MCF 10A (cell line): ENCODE data around the gene LSM10. TPM values are rescaled to one million over a fixed set of nuclear protein-coding genes. Genes with fewer than 3 reads are reported as not detected.

Experiments used
- BruUV-seq: library from RNA; stranded (reverse); fragments of 400-500 nt; replicated peaks from 2 replicates; lab custom pipeline; 2021; lab: Mats Ljungman, UMichigan
- CTCF ChIA-PET: fragments of 300-600 bp; sonication (Branson Sonifier 250); formaldehyde crosslinking; extraction: SDS; loops from one replicate; lab custom pipeline; 2021; ENCODE audit warnings: antibody characterized with exemption, inconsistent platforms; lab: Yijun Ruan, JAX
- POLR2A ChIA-PET: fragments of 300-600, 350-650 bp; sonication (Branson Sonifier 250); formaldehyde crosslinking; extraction: SDS; loops from one replicate; lab custom pipeline; 2020; ENCODE audit warnings: antibody characterized with exemption, inconsistent platforms; lab: Yijun Ruan, JAX
- DNase-seq: peaks from one replicate; pipeline ENCODE4 v3.0.0-alpha.2; 2018; ENCODE audit not compliant: unreplicated experiment
- H3K27ac Mint-ChIP-seq: one replicate; pipeline ENCODE4 v1.8.0; 2022; ENCODE audit warnings: mild to moderate bottlenecking, low read depth, mixed read lengths; ENCODE audit not compliant: unreplicated experiment
- H3K27me3 Mint-ChIP-seq: one replicate; pipeline ENCODE4 v1.8.0; 2022; ENCODE audit warnings: mixed read lengths; ENCODE audit not compliant: insufficient read depth, unreplicated experiment
- H3K36me3 Mint-ChIP-seq: one replicate; pipeline ENCODE4 v1.8.0; 2022; ENCODE audit warnings: mild to moderate bottlenecking, moderate library complexity, mixed read lengths; ENCODE audit not compliant: insufficient read depth, unreplicated experiment
- H3K4me1 Mint-ChIP-seq: one replicate; pipeline ENCODE4 v1.8.0; 2022; ENCODE audit warnings: mixed read lengths; ENCODE audit not compliant: insufficient read depth, unreplicated experiment
- H3K4me3 Mint-ChIP-seq: one replicate; pipeline ENCODE4 v1.8.0; 2022; ENCODE audit warnings: mild to moderate bottlenecking, moderate library complexity, mixed read lengths; ENCODE audit not compliant: unreplicated experiment
- H3K9me3 Mint-ChIP-seq: one replicate; pipeline ENCODE4 v1.8.0; 2022; ENCODE audit warnings: mixed read lengths; ENCODE audit not compliant: unreplicated experiment
- intact Hi-C: fragments of 100-400 bp; cut with micrococcal nuclease; formaldehyde crosslinking; loops from 2 replicates; pipeline ENCODE4 v1.14.1; 2022
- total RNA-seq: library from RNA; stranded (reverse); gene quantifications from 2 replicates; pipeline ENCODE4 v1.2.3, GENCODE V29; 2022
- TF ChIP-seq, protein P1 (sequence below): fragments of 200-600 bp; IDR thresholded peaks from one replicate; pipeline ENCODE4 v1.8.0; 2022; ENCODE audit warnings: antibody characterized with exemption, mild to moderate bottlenecking; ENCODE audit not compliant: unreplicated experiment

The LSM10 gene
- total RNA-seq, 1 experiment from 2014 or later: 42.3 TPM

DNA sequence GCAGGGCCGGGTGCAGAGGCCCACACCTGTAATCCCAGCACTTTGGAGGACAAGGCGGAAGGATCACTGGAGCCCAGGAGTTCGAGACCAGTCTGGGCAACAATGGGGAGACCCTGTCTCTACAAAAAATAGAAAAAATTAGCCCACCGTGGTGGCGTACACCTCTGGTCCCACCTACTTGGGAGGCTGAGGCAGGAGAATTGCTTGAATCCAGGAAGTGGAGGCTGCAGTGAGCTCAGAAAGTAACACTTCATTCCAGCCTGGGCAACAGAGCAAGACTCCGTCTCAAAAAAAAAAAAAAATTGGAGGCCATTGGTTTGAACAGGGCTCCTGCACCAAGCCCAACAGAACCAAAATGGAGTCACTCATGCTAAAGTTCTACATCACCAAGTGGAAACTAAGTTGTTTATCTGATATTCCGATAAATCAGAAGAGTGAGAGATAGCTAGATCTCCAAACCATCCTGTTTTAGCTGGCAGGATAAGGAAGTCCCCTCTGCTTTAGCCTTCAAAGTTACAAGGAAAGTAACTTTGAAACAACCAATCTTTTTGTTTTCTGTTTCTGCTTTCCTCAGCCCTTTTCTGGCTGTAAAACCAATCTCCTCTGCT, 766 bp upstream of the LSM10 start:
- Mint-ChIP-seq H3K36me3 (peaks cover 13% of the 10 kb centered on the region), H3K4me1 (peaks cover 7% of the 10 kb centered on the region), H3K9me3 (no peaks in the 10 kb centered on the region), H3K4me3 (peak overlapping the region; percentile 90), H3K27ac (peak overlapping the region; percentile 87), H3K27me3 (no peaks in the 10 kb centered on the region)
- no TSS peak for BruUV-seq
- TF ChIP-seq, protein P1, sequence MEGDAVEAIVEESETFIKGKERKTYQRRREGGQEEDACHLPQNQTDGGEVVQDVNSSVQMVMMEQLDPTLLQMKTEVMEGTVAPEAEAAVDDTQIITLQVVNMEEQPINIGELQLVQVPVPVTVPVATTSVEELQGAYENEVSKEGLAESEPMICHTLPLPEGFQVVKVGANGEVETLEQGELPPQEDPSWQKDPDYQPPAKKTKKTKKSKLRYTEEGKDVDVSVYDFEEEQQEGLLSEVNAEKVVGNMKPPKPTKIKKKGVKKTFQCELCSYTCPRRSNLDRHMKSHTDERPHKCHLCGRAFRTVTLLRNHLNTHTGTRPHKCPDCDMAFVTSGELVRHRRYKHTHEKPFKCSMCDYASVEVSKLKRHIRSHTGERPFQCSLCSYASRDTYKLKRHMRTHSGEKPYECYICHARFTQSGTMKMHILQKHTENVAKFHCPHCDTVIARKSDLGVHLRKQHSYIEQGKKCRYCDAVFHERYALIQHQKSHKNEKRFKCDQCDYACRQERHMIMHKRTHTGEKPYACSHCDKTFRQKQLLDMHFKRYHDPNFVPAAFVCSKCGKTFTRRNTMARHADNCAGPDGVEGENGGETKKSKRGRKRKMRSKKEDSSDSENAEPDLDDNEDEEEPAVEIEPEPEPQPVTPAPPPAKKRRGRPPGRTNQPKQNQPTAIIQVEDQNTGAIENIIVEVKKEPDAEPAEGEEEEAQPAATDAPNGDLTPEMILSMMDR: no peak
- ChIA-PET POLR2A (interaction anchor here (0.7 to 6.3 kb wide), 13 partner anchors 10 to 1084 kb away, joined by 3 to 148 read pairs (median 4); partner anchors contain the start of genes OSCP1, SH3D21, STK40 and TRAPPC3), CTCF (interaction anchor here (0.7 to 2.4 kb wide), 7 partner anchors 10 to 92 kb away, joined by 3 to 17 read pairs (median 7); partner anchors contain the start of gene SH3D21)
- DNase-seq: no peak
- intact Hi-C loops: no loop called here

DNA sequence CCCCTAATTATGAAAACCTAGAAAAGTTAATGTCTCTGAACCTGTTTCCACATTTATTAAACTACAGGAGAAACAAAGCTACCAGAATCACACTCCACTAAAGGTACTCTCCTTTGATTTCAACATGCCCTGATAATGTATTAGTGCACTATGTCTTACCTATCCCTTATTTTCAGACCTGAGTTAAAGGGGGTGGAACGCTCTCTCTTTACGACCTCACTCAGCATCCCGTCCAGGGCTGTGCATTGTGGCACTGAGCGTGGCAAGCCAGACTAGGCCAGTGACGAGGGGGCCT, 678 bp downstream of the LSM10 start:
- BruUV-seq: no TSS peak
- Mint-ChIP-seq H3K9me3 (no peaks in the 10 kb centered on the region), H3K4me1 (peaks cover 7% of the 10 kb centered on the region), H3K27ac (peak overlapping the region; percentile 87), H3K4me3 (peak overlapping the region; percentile 90), H3K36me3 (peaks cover 28% of the 10 kb centered on the region), H3K27me3 (no peaks in the 10 kb centered on the region)
- TF ChIP-seq, protein P1: no peak
- intact Hi-C loops: loop anchor here (1.0 kb wide), 1 partner anchor 11 kb away; no protein-coding TSS in a partner anchor
- DNase-seq: no peak
- POLR2A ChIA-PET: interaction anchor here (0.8 to 6.3 kb wide), 17 partner anchors 11 to 247 kb away, joined by 3 to 148 read pairs (median 4); partner anchors contain the start of genes SH3D21, STK40, THRAP3 and TRAPPC3
- CTCF ChIA-PET: interaction anchor here (0.7 to 2.4 kb wide), 8 partner anchors 8 to 1395 kb away, joined by 3 to 17 read pairs (median 8); partner anchors contain the start of gene TRAPPC3

DNA sequence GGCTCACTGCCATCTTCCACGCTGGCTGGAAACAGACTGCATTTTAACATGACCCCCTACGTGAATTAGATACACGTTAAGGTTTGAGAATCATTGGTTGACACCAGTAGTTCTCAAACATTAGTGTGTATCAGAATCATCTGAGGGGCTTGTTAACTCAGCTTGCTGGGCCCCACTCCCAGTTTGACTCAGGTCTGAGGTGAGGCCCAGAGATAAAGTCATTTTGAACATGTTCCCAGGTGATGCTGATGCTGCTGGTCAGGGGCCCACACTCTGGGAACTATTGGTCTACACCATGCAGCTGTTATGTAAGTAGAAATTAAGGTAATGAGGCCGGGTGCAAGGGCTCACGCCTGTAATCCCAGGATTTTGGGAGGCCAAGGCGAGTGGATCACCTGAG, 1.3 kb downstream of the LSM10 start:
- peak overlapping the region; percentile 90 for H3K4me3 Mint-ChIP-seq
- no peaks in the 10 kb centered on the region for H3K9me3 Mint-ChIP-seq
- TF ChIP-seq, protein P1: no peak
- ChIA-PET CTCF (interaction anchor here (0.6 to 2.4 kb wide), 7 partner anchors 8 to 247 kb away, joined by 3 to 10 read pairs (median 7); partner anchors contain the start of genes SH3D21, THRAP3 and TRAPPC3), POLR2A (interaction anchor here (1.0 to 6.3 kb wide), 6 partner anchors 10 to 172 kb away, joined by 3 to 148 read pairs (median 4); partner anchors contain the start of genes STK40 and THRAP3)
- no peak for DNase-seq
- peaks cover 7% of the 10 kb centered on the region for H3K4me1 Mint-ChIP-seq
- H3K27ac Mint-ChIP-seq: peak overlapping the region; percentile 39
- intact Hi-C loops: no loop called here
- BruUV-seq: no TSS peak
- no peaks in the 10 kb centered on the region for H3K27me3 Mint-ChIP-seq
- peaks cover 34% of the 10 kb centered on the region for H3K36me3 Mint-ChIP-seq

DNA sequence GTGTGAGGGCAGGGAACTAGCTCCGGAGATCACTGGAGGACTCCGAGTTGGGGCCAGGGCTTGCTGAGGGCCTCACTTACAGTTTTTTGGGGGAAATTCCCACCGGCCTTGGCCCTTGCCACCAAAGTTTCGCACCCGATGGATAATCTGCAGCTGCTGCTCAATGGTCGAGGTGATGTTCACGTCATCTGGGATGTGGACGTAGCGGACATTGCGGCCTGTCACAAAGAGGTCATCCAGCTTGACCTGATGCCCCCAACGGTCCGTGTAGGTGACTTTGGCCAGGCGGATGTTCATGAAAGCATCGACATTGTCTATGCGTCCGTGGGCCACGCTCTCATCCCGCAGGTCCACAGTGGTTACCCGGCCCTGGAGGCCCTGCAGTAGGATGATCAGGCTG, 4.0 kb downstream of the LSM10 start:
- BruUV-seq: no TSS peak
- TF ChIP-seq, protein P1: no peak
- no peak overlapping the region for H3K4me3 Mint-ChIP-seq
- ChIA-PET POLR2A (interaction anchor here (0.6 kb wide), 1 partner anchor 424 kb away, joined by 3 read pairs; no protein-coding TSS in a partner anchor), CTCF (interaction anchor here (0.6 to 1.3 kb wide), 3 partner anchors 25 to 41 kb away, joined by 3 to 4 read pairs (median 3); no protein-coding TSS in a partner anchor)
- no peak for DNase-seq
- no peaks in the 10 kb centered on the region for H3K9me3 Mint-ChIP-seq
- intact Hi-C loops: no loop called here
- H3K27me3 Mint-ChIP-seq: no peaks in the 10 kb centered on the region
- H3K36me3 Mint-ChIP-seq: peaks cover 42% of the 10 kb centered on the region
- no peak overlapping the region for H3K27ac Mint-ChIP-seq
- H3K4me1 Mint-ChIP-seq: peaks cover 7% of the 10 kb centered on the region
